Kidney epithelial cell (primary cell): Measurements from ENCODE around the gene ZNF567. TPM values are rescaled to one million over a fixed set of nuclear protein-coding genes. Genes with fewer than 3 reads are reported as not detected.
"Not testable (repeated sequence)": the region's sequence is repeated elsewhere in the genome, so short reads cannot be mapped to it uniquely, and the experiment has no call there.

Experiments
- DNase-seq: peaks from one replicate; pipeline ENCODE4 v3.0.0-alpha.2; 2010; ENCODE audit warnings: low read depth
- H3K27me3 ChIP-seq: 2 replicates; pipeline ENCODE4 v1.6.0; 2011; ENCODE audit warnings: low read length; ENCODE audit not compliant: control insufficient read depth, insufficient read depth
- H3K36me3 ChIP-seq: 2 replicates; pipeline ENCODE4 v1.5.1; 2011; ENCODE audit warnings: low read length; ENCODE audit not compliant: control insufficient read depth, insufficient read depth
- H3K4me3 ChIP-seq: 2 replicates; pipeline ENCODE4 v1.5.1; 2011; ENCODE audit warnings: low read depth, mild to moderate bottlenecking, control low read depth, low read length
- total RNA-seq: library from RNA; depleted of rRNA; stranded (reverse); fragments of >200 nt; gene quantifications from 2 replicates; pipeline ENCODE4 v1.2.3, GENCODE V29; 2015
- TF ChIP-seq, protein P1 (sequence below): IDR thresholded peaks from 2 replicates; pipeline ENCODE4 v1.5.1; 2011; ENCODE audit warnings: mild to moderate bottlenecking, moderate library complexity, low read length, control low read depth, inconsistent platforms; ENCODE audit not compliant: insufficient read depth, poor library complexity, severe bottlenecking

ZNF567 gene
- total RNA-seq, 1 donor from 2014 or later: 7.9 TPM

DNA sequence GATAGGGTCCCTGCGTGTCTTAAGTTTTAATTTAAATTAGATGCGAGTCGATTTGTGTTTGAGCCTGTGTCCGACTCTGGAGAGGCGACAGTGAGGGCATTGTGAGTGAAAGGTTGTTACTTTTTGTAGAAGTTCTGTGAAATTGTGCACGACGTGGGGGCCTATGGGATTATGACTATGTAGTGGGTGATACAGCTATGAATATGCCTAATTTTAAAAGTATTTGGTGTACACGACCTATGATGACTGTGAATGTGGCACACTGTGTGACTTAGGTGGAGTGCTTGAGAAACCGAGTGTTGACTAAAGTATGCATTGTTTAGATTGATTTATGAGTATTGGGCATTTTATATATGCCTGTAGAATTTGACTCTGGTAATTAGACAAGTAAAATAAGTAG, 646 bp downstream of the ZNF567 start:
- no peak for DNase-seq
- Histone ChIP-seq H3K27me3 (no peaks in the 10 kb centered on the region), H3K4me3 (peak overlapping the region; percentile 81), H3K36me3 (no peaks in the 10 kb centered on the region)
- TF ChIP-seq, protein P1, sequence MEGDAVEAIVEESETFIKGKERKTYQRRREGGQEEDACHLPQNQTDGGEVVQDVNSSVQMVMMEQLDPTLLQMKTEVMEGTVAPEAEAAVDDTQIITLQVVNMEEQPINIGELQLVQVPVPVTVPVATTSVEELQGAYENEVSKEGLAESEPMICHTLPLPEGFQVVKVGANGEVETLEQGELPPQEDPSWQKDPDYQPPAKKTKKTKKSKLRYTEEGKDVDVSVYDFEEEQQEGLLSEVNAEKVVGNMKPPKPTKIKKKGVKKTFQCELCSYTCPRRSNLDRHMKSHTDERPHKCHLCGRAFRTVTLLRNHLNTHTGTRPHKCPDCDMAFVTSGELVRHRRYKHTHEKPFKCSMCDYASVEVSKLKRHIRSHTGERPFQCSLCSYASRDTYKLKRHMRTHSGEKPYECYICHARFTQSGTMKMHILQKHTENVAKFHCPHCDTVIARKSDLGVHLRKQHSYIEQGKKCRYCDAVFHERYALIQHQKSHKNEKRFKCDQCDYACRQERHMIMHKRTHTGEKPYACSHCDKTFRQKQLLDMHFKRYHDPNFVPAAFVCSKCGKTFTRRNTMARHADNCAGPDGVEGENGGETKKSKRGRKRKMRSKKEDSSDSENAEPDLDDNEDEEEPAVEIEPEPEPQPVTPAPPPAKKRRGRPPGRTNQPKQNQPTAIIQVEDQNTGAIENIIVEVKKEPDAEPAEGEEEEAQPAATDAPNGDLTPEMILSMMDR: no peak

DNA sequence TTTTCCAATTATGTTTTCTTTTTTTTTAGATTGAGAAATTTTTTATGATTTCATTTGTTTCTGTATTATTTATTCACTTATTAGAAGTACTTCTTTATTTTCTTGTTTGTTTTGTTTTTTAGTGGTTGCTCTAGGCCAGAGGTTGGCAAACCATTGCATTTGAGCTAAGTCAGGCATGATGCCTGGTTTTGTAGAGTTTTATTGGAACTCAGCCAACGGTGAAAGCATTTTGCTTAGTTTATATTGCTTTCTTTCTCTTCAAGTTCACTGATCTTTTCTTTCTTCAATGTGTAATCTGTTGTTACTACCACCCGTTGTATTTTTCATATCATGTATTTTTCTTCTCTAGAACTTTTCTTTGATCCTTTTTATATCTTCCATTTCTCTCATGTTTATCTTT, 19.7 kb downstream of the ZNF567 start:
- Histone ChIP-seq H3K27me3 (no peaks in the 10 kb centered on the region), H3K4me3 (no peak overlapping the region), H3K36me3 (no peaks in the 10 kb centered on the region)
- no peak for DNase-seq
- TF ChIP-seq, protein P1: no peak

DNA sequence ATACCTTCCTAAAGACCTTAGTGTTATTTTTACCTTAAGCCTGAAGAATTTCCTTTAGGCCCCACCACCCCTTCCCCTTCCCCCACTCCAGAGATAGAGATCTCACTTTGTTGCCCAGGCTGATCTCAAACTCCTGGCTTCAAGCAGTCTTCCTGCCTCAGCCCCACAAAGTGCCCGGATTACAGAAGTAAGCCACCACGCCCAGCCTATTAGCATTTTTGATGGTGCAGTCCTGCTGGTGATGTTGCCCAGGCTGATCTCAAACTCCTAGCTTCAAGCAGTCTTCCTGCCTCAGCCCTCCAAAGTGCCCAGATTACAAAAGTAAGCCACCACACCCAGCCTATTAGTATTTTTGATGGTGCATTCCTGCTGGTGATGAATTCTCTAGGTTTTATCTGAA, 22.0 kb downstream of the ZNF567 start:
- Histone ChIP-seq H3K27me3 (no peaks in the 10 kb centered on the region), H3K36me3 (no peaks in the 10 kb centered on the region), H3K4me3 (no peak overlapping the region)
- no peak for DNase-seq
- TF ChIP-seq, protein P1: no peak

DNA sequence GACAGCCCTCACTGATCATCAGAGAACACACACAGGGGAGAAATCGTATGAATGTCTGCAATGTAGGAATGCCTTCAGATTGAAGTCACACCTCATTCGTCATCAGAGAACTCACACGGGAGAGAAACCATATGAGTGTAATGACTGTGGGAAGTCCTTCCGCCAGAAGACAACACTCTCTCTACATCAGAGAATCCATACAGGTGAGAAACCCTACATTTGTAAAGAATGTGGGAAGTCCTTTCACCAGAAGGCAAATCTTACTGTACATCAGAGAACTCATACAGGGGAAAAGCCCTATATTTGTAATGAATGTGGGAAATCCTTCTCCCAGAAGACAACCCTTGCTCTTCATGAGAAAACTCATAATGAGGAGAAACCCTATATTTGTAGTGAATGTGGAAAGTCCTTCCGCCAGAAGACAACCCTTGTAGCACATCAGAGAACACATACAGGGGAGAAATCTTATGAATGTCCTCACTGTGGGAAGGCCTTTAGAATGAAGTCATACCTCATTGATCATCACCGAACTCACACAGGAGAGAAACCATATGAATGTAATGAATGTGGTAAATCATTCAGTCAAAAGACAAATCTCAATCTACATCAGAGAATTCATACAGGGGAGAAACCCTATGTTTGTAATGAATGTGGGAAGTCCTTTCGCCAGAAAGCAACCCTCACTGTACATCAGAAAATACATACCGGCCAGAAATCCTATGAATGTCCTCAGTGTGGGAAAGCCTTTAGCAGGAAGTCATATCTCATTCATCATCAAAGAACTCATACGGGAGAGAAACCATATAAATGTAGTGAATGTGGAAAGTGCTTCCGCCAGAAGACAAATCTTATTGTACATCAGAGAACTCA, 32.5 kb downstream of the ZNF567 start:
- Histone ChIP-seq H3K36me3 (peaks cover 4% of the 10 kb centered on the region), H3K27me3 (no peaks in the 10 kb centered on the region), H3K4me3 (no peak overlapping the region)
- TF ChIP-seq, protein P1: no peak
- DNase-seq: no peak

DNA sequence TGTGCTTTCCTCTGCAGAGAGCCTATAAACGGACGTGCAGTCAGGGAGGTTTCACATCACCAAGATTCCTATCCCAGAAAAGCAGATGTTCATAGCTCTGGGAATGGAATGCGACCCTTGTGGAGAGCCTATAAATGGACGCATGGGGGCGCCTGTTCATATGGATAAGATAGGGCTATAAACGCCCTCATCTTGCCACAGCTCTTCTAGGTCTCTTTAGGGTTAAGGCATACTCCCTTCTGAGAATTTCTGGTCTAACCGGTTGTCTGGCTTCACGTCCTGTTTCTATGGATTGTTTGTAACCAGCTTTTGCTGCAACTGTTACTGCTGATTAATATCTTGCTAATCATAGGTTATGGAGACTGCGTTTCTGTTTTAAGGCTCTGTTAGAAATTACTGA, 48.8 kb downstream of the ZNF567 start:
- not testable (repeated sequence) for DNase-seq, H3K27me3 ChIP-seq, H3K36me3 ChIP-seq

DNA sequence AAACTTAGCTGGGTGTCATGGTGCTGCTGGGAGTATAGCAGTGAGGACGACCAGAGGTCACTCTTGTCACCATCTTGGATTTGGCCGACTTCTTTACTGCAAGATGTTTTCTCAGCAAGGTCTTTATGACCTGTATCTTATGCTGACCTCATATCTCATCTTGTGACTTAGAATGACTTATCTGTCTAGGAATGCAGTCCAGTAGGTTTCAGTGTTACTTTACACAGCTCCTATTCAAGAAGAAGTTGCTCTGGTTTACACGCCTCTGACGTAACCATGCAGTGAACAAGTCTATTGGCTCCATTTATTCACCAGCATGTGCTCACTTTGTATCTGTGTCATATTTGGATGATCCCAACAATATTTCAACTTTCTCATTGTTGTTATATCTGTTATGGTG, 58.5 kb downstream of the ZNF567 start:
- TF ChIP-seq, protein P1: no peak
- no peak overlapping the region for H3K4me3 ChIP-seq
- no peaks in the 10 kb centered on the region for H3K27me3 ChIP-seq
- DNase-seq: no peak
- peaks cover 2% of the 10 kb centered on the region for H3K36me3 ChIP-seq

More for the DNA sequence above, 48.8 kb downstream of the ZNF567 start:
- not testable (repeated sequence) for H3K4me3 ChIP-seq
